ENCODE data around the gene IL20.

GRCh38 chr1:206839857-206840256, 25.6 kb upstream of the IL20 start:
- TF ChIP-seq CTCF (IDR thresholded peaks at IDR 0.05; ENCODE audit: low read length) = no peak
- no peak for TF ChIP-seq EZH2 (optimal IDR thresholded peaks at IDR 0.05; ENCODE audit: low read depth, low read length)
- no peak for TF ChIP-seq EZH2phosphoT487 (IDR thresholded peaks at IDR 0.05; ENCODE audit: low read length)

Measured in MM.1S (cell line).